GM12891 (cell line): Measurements from ENCODE around the gene DYSF.

Source experiments
- POLR2A ChIP-seq: IDR thresholded peaks from 2 replicates; pipeline ENCODE4 v1.6.1; 2011; ENCODE audit warnings: low read depth, low read length, control low read depth
- POLR2AphosphoS5 ChIP-seq: IDR thresholded peaks from 2 replicates; pipeline ENCODE4 v1.6.1; 2011; ENCODE audit warnings: low read depth, low read length, control low read depth
- SPI1 ChIP-seq: IDR thresholded peaks from 2 replicates; pipeline ENCODE4 v1.6.1; 2011; ENCODE audit warnings: low read depth, low read length, control low read depth
- TAF1 ChIP-seq: IDR thresholded peaks from 2 replicates; pipeline ENCODE4 v1.6.1; 2011; ENCODE audit warnings: low read depth, low read length, control low read depth

- TF ChIP-seq POLR2A (no peak), POLR2AphosphoS5 (no peak), TAF1 (no peak), SPI1 (no peak)
Observed at GRCh38 chr2:71608441-71608840, 155.1 kb downstream of the DYSF start.
